A549 (cell line): Measurements from ENCODE around the gene BPIFA1. TPM values are rescaled to one million over a fixed set of nuclear protein-coding genes. Genes with fewer than 3 reads are reported as not detected.
A peak's percentile ranks its signal among the peaks of the same experiment; 100 is the strongest.

Source experiments
- ATAC-seq, 2 experiments: fragments of 200-7000 bp in 1 of 2; fragments of >200 bp in 1 of 2; cut with Nextera tagmentation in 1 of 2; cut with Tn5 transposase in 1 of 2; 3 replicates each; pipeline versions ENCODE4 v1.8.0 to v1.9.1; 2018 to 2020; ENCODE audit warnings: mild to moderate bottlenecking in 1 of 2, moderate library complexity in 1 of 2
- CTCF ChIA-PET: fragments of 300-600 bp; sonication (Branson Sonifier 250); formaldehyde crosslinking; extraction: SDS; loops from one replicate; lab custom pipeline; 2021; ENCODE audit warnings: antibody characterized with exemption, inconsistent platforms; lab: Yijun Ruan, JAX
- POLR2A ChIA-PET: fragments of 350-600 bp; formaldehyde crosslinking; extraction: SDS; loops from one replicate; lab custom pipeline; 2021; ENCODE audit warnings: antibody characterized with exemption, inconsistent platforms; lab: Yijun Ruan, JAX
- DNase-seq, 2 experiments: peaks; one replicate each; pipeline versions ENCODE4 v3.0.0 to v3.0.0-alpha.2; 2011 to 2016; ENCODE audit warnings: low read depth in 1 of 2, low spot score in 1 of 2
- FAIRE-seq: peaks from 2 replicates; lab custom pipeline; 2011; peaks lifted over from hg19 to GRCh38; lab: Jason Lieb, UNC
- H3K27ac ChIP-seq, 2 experiments: fragments of >200 bp; sonication (Bioruptor Twin); formaldehyde crosslinking; 3 replicates each; pipeline ENCODE4 v1.5.1; 2016 to 2017
- H3K4me1 ChIP-seq: fragments of >200 bp; sonication (Bioruptor Twin); formaldehyde crosslinking; 3 replicates; pipeline ENCODE4 v1.6.1; 2016
- H3K4me2 ChIP-seq: fragments of >200 bp; sonication (Bioruptor Twin); formaldehyde crosslinking; 3 replicates; pipeline ENCODE4 v1.6.1; 2016
- H3K4me3 ChIP-seq: fragments of >200 bp; sonication (Bioruptor Twin); formaldehyde crosslinking; 3 replicates; pipeline ENCODE4 v1.5.1; 2016
- H3K9me3 ChIP-seq: fragments of >200 bp; sonication (Bioruptor Twin); formaldehyde crosslinking; 3 replicates; pipeline ENCODE4 v1.6.1; 2016
- BCL3 ChIP-seq: fragments of >200 bp; sonication (Bioruptor Twin); formaldehyde crosslinking; IDR thresholded peaks from 3 replicates; pipeline ENCODE4 v1.6.1; 2016
- BHLHE40 ChIP-seq: IDR thresholded peaks from 2 replicates; pipeline ENCODE4 v1.6.1; 2012; ENCODE audit warnings: low read depth, low read length, inconsistent platforms
- CBX2 ChIP-seq: fragments of 200-600 bp; sonication (generic); IDR thresholded peaks from 2 replicates; pipeline ENCODE4 v1.6.1; 2016; ENCODE audit warnings: low read depth, mild to moderate bottlenecking, borderline replicate concordance
- EHMT2 ChIP-seq: fragments of 200-600 bp; sonication (generic); IDR thresholded peaks from 2 replicates; pipeline ENCODE4 v1.6.1; 2016; ENCODE audit warnings: antibody characterized with exemption, low read depth, mild to moderate bottlenecking, moderate library complexity
- ESRRA ChIP-seq: fragments of 150-350 bp; IDR thresholded peaks from 2 replicates; pipeline ENCODE4 v1.6.1; 2014; ENCODE audit warnings: mild to moderate bottlenecking, low read length, borderline replicate concordance
- FOSB ChIP-seq: fragments of 250-450 bp; sonication (Bioruptor Pico); IDR thresholded peaks from 2 replicates; pipeline ENCODE4 v1.5.0; 2020; ENCODE audit warnings: mild to moderate bottlenecking, moderate library complexity
- FOXS1 ChIP-seq: fragments of 250-450 bp; sonication (Bioruptor Pico); IDR thresholded peaks from 2 replicates; pipeline ENCODE4 v1.5.0; 2020; ENCODE audit warnings: mild to moderate bottlenecking, moderate library complexity
- GATA3 ChIP-seq: IDR thresholded peaks from 2 replicates; pipeline ENCODE4 v1.6.1; 2012; ENCODE audit warnings: borderline replicate concordance
- HES2 ChIP-seq: fragments of >200 bp; sonication (Bioruptor Twin); formaldehyde crosslinking; IDR thresholded peaks from 2 replicates; pipeline ENCODE4 v1.6.1; 2016
- HOXB5 ChIP-seq: fragments of 250-450 bp; sonication (Bioruptor Pico); IDR thresholded peaks from 2 replicates; pipeline ENCODE4 v1.5.0; 2020; ENCODE audit warnings: mild to moderate bottlenecking, moderate library complexity
- JUNB ChIP-seq: fragments of >200 bp; sonication (Bioruptor Twin); formaldehyde crosslinking; IDR thresholded peaks from 2 replicates; pipeline ENCODE4 v1.6.1; 2016
- MAFK ChIP-seq: fragments of 450-650 bp; IDR thresholded peaks from 2 replicates; pipeline ENCODE4 v1.6.1; 2014; ENCODE audit not compliant: partially characterized antibody
- NPAS2 ChIP-seq: fragments of 250-450 bp; sonication (Bioruptor Pico); IDR thresholded peaks from 2 replicates; pipeline ENCODE4 v1.8.0; 2022; ENCODE audit warnings: mild to moderate bottlenecking, moderate library complexity, borderline replicate concordance
- PHF8 ChIP-seq: fragments of 200-600 bp; sonication (generic); IDR thresholded peaks from 2 replicates; pipeline ENCODE4 v1.6.1; 2016; ENCODE audit warnings: low read depth, mild to moderate bottlenecking, antibody characterized with exemption, moderate library complexity, borderline replicate concordance
- POLR2A ChIP-seq: IDR thresholded peaks from 2 replicates; pipeline ENCODE4 v1.6.1; 2012; ENCODE audit warnings: mild to moderate bottlenecking, low read length
- RAD21 ChIP-seq, 2 experiments: fragments of >200 bp in 1 of 2; sonication (Bioruptor Twin) in 1 of 2; formaldehyde crosslinking in 1 of 2; IDR thresholded peaks in 1 of 2; conservative IDR thresholded peaks in 1 of 2; 2 replicates in 1 of 2; 3 replicates in 1 of 2; pipeline ENCODE4 v1.6.1; 2012 to 2018; ENCODE audit warnings: inconsistent platforms in 1 of 2
- REST ChIP-seq: fragments of 200-600 bp; sonication (generic); IDR thresholded peaks from 2 replicates; pipeline ENCODE4 v1.6.1; 2016; ENCODE audit warnings: antibody characterized with exemption, mild to moderate bottlenecking, moderate library complexity
- RFX5 ChIP-seq: fragments of 450-650 bp; IDR thresholded peaks from 2 replicates; pipeline ENCODE4 v1.7.1; 2014; ENCODE audit warnings: antibody characterized with exemption, mild to moderate bottlenecking, moderate library complexity
- ZFP36 ChIP-seq: fragments of 450-650 bp; IDR thresholded peaks from 2 replicates; pipeline ENCODE4 v1.6.1; 2014; ENCODE audit warnings: borderline replicate concordance; ENCODE audit not compliant: partially characterized antibody
- WGBS: methylation state at CpG from one replicate; pipeline ENCODE4 v1.1.6; 2017; ENCODE audit errors: missing lambda C conversion rate; 5-methylcytosine and 5-hydroxymethylcytosine counted together
- polyA plus RNA-seq, 4 experiments: library from polyadenylated mRNA; depleted of rRNA in 3 of 4; stranded (reverse); fragments of >200 nt; fragmentation: RNase III in 1 of 4; extraction: RNeasy Plus Mini Kit Qiagen cat#74134 plus additional on column Dnase treatment in 1 of 4; gene quantifications; 2 replicates in 3 of 4; 3 replicates in 1 of 4; pipeline ENCODE4 v1.2.3, GENCODE V29; 2011 to 2017

BPIFA1 gene
- polyA plus RNA-seq, 2 of the 4 experiments (the other 2 are of a cell fraction) = not detected

- H3K4me1 ChIP-seq = peaks cover 5% of the 10 kb centered on the region; the same call in 2 of the 3 replicates
- no peak; a peak in 2 of 6 replicates for ATAC-seq
- ChIA-PET POLR2A (no interaction called here), CTCF (interaction anchor here (1.1 to 1.8 kb wide), 2 partner anchors 14 to 16 kb away, joined by 3 to 8 read pairs; no protein-coding TSS in a partner anchor)
- 82% methylated on average over 9 of the region's 12 CpGs for WGBS
- H3K27ac ChIP-seq = no peak overlapping the region
- no peak overlapping the region for H3K4me2 ChIP-seq
- DNase-seq = no peak
- no peaks in the 10 kb centered on the region for H3K9me3 ChIP-seq
- FAIRE-seq = no peak
- TF ChIP-seq CBX2 (no peak), HOXB5 (CRISPR knock-in tag) (no peak), ZFP36 (no peak), EHMT2 (no peak), REST (no peak), RFX5 (no peak), JUNB (no peak), PHF8 (no peak), BHLHE40 (no peak), POLR2A (no peak), RAD21 (conservative IDR thresholded peaks at IDR 0.05 in 1 of 2, IDR thresholded peaks at IDR 0.05 in 1 of 2) (no peak), BCL3 (no peak)
- no peak overlapping the region for H3K4me3 ChIP-seq
Observed at GRCh38 chr20:33276303-33277113, 40.7 kb downstream of the BPIFA1 start.

GRCh38 chr20:33277471-33278441 is 42.0 kb downstream of the BPIFA1 start:
- WGBS = 32% methylated on average over 13 of the region's 13 CpGs
- ChIA-PET POLR2A (no interaction called here), CTCF (interaction anchor here (0.9 to 1.8 kb wide), 2 partner anchors 15 to 22 kb away, joined by 3 to 8 read pairs; no protein-coding TSS in a partner anchor)
- no peak for TF ChIP-seq ESRRA
- no peak for TF ChIP-seq FOSB (CRISPR knock-in tag)
- TF ChIP-seq MAFK = peak; percentile 40
- peak; percentile 20; the same call in 1 of the 2 replicates for TF ChIP-seq GATA3
- TF ChIP-seq ZFP36 = no peak
- TF ChIP-seq FOXS1 (CRISPR knock-in tag) = no peak
- TF ChIP-seq HES2 = no peak
- no peak for TF ChIP-seq NPAS2 (CRISPR knock-in tag)
- TF ChIP-seq RAD21 (conservative IDR thresholded peaks at IDR 0.05 in 1 of 2, IDR thresholded peaks at IDR 0.05 in 1 of 2) = no peak
- ATAC-seq = peak in 1 of 2 experiments; percentile 71; a peak in 3 of 6 replicates
- Histone ChIP-seq H3K4me1 (peaks cover 5% of the 10 kb centered on the region; the same call in 2 of the 3 replicates), H3K4me2 (no peak overlapping the region; the same call in 2 of the 3 replicates), H3K4me3 (no peak overlapping the region), H3K9me3 (no peaks in the 10 kb centered on the region), H3K27ac (0 out of 6 replicates have a peak overlapping the region, but pooled peaks of 1 of the 2 experiments have one; percentile 27)
- no peak for FAIRE-seq
- DNase-seq = peak in 1 of 2 experiments; percentile 58
